COLO668 (cell line): ENCODE data around the gene COPZ2.

Experiments used
- DNase-seq: peaks from one replicate; lab custom pipeline; 2025; ENCODE audit not compliant: unreplicated experiment; lab: John Stamatoyannopoulos, UW

The COPZ2 gene

GRCh38 chr17:48056879-48057278 is 19.3 kb upstream of the COPZ2 start:
- DNase-seq: no peak

GRCh38 chr17:48056246-48056745 is 18.7 kb upstream of the COPZ2 start:
- no peak for DNase-seq

- DNase-seq: peak; percentile 1
Observed at GRCh38 chr17:48055531-48056245, 18.1 kb upstream of the COPZ2 start.

GRCh38 chr17:48054238-48055185 is 16.9 kb upstream of the COPZ2 start:
- DNase-seq: peak; percentile 33

- DNase-seq: no peak
Observed at GRCh38 chr17:48053758-48054237, 16.2 kb upstream of the COPZ2 start.

- DNase-seq: peak; percentile 78
Observed at GRCh38 chr17:48052956-48053757, 15.6 kb upstream of the COPZ2 start.

- DNase-seq: peak; percentile 2
Observed at GRCh38 chr17:48051706-48052486, 14.3 kb upstream of the COPZ2 start.

- DNase-seq: no peak
Observed at GRCh38 chr17:48051283-48051682, 13.7 kb upstream of the COPZ2 start.

GRCh38 chr17:48048384-48049126 is 11.0 kb upstream of the COPZ2 start:
- DNase-seq: peak; percentile 78

- peak; percentile 96 for DNase-seq
Observed at GRCh38 chr17:48047741-48048383, 10.3 kb upstream of the COPZ2 start, which contains the start of gene NFE2L1. TSS of gene NFE2L1 (plus strand) at chr17:48048359. CDS start at chr17:48051119, 2,760 bp downstream.

- DNase-seq: no peak
Observed at GRCh38 chr17:48047113-48047740, 9.6 kb upstream of the COPZ2 start.

- DNase-seq: no peak
Observed at GRCh38 chr17:48046296-48046695, 8.7 kb upstream of the COPZ2 start.

- no peak for DNase-seq
Observed at GRCh38 chr17:48045316-48046001, 7.9 kb upstream of the COPZ2 start.

- DNase-seq: no peak
Observed at GRCh38 chr17:48044851-48045250, 7.3 kb upstream of the COPZ2 start.

- no peak for DNase-seq
Observed at GRCh38 chr17:48043176-48043575, 5.6 kb upstream of the COPZ2 start.

- no peak for DNase-seq
Observed at GRCh38 chr17:48038687-48039086, 1.1 kb upstream of the COPZ2 start.

GRCh38 chr17:48037838-48038323 is 284 bp upstream of the COPZ2 start:
- no peak for DNase-seq

GRCh38 chr17:48036693-48037035 is 933 bp downstream of the COPZ2 start:
- no peak for DNase-seq
